HG03520 (cell line): ENCODE results near the gene GPD1.
"Not testable (repeated sequence)": the region's sequence is repeated elsewhere in the genome, so short reads cannot be mapped to it uniquely, and the experiment has no call there.

Experiments
- ATAC-seq: cut with Tn5 transposase; IDR thresholded peaks from one replicate; pipeline ENCODE4 v1.9.1; 2021; ENCODE audit warnings: mild to moderate bottlenecking, moderate library complexity; ENCODE audit not compliant: unreplicated experiment

The GPD1 gene

GRCh38 chr12:50120521-50120920 is 16.7 kb downstream of the GPD1 start:
- ATAC-seq = no peak

GRCh38 chr12:50120953-50121352 is 17.1 kb downstream of the GPD1 start:
- ATAC-seq = no peak

- no peak for ATAC-seq
These were observed 17.8 kb downstream of the GPD1 start for GRCh38 chr12:50121641-50122040.

GRCh38 chr12:50123203-50123602 is 19.4 kb downstream of the GPD1 start:
- no peak for ATAC-seq

- no peak for ATAC-seq
These were observed 23.7 kb downstream of the GPD1 start for GRCh38 chr12:50127546-50127945.

- ATAC-seq = no peak
These were observed 25.5 kb downstream of the GPD1 start for GRCh38 chr12:50129290-50129689.

- no peak for ATAC-seq
These were observed 28.8 kb downstream of the GPD1 start for GRCh38 chr12:50132505-50133135.

GRCh38 chr12:50142993-50143392 is 39.2 kb downstream of the GPD1 start:
- no peak for ATAC-seq

GRCh38 chr12:50145439-50145838 is 41.6 kb downstream of the GPD1 start:
- ATAC-seq = no peak

- ATAC-seq = no peak
These were observed 43.5 kb downstream of the GPD1 start for GRCh38 chr12:50147281-50147680.

GRCh38 chr12:50148011-50148410 is 44.2 kb downstream of the GPD1 start:
- not testable (repeated sequence) for ATAC-seq

- ATAC-seq = no peak
These were observed 45.5 kb downstream of the GPD1 start for GRCh38 chr12:50149311-50149710.

GRCh38 chr12:50151047-50151687 is 47.4 kb downstream of the GPD1 start:
- ATAC-seq = no peak

- not testable (repeated sequence) for ATAC-seq
These were observed 51.1 kb downstream of the GPD1 start for GRCh38 chr12:50154947-50155346.

- no peak for ATAC-seq
These were observed 52.8 kb downstream of the GPD1 start for GRCh38 chr12:50156641-50157040.

- no peak for ATAC-seq
These were observed 53.5 kb downstream of the GPD1 start for GRCh38 chr12:50157259-50157658.

- no peak for ATAC-seq
These were observed 56.8 kb downstream of the GPD1 start for GRCh38 chr12:50160643-50161042.
